ENCODE measurements around the gene PNRC2. TPM values are rescaled to one million over a fixed set of nuclear protein-coding genes. Genes with fewer than 3 reads are reported as not detected.

PNRC2 gene
- total RNA-seq, 1 experiment from 2014 or later: 59.0 TPM

Small RNA genes within 50 kb of the gene (microRNA-seq; reads per million reads assigned to microRNA genes)
- gene MIR378F: not detected

Other genes starting within 250 kb of the PNRC2 start
- 32.4 and 36.5 TPM in 2 replicates for gene ELOA, start 216.4 kb upstream of the PNRC2 start, total RNA-seq (2022)
- gene PITHD1, start 181.4 kb upstream of the PNRC2 start, total RNA-seq (2022): 30.6 and 33.0 TPM in 2 replicates
- 52.0 and 66.5 TPM in 2 replicates for gene LYPLA2, start 168.7 kb upstream of the PNRC2 start, total RNA-seq (2022)
- 76.7 and 97.9 TPM in 2 replicates for gene GALE, start 159.1 kb upstream of the PNRC2 start, total RNA-seq (2022)
- gene HMGCL, start 134.4 kb upstream of the PNRC2 start, total RNA-seq (2022): 23.1 and 27.8 TPM in 2 replicates
- gene FUCA1, start 91.5 kb upstream of the PNRC2 start, total RNA-seq (2022): 17.2 and 22.9 TPM in 2 replicates
- not detected in 2 replicates for gene CNR2, start 46.5 kb upstream of the PNRC2 start, total RNA-seq (2022)
- 113 and 121 TPM in 2 replicates for gene SRSF10, start 20.5 kb downstream of the PNRC2 start, total RNA-seq (2022)
- 0.42 and 1.0 TPM in 2 replicates for gene MYOM3, start 152.3 kb downstream of the PNRC2 start, total RNA-seq (2022)
- gene IL22RA1, start 183.3 kb downstream of the PNRC2 start, total RNA-seq (2022): 1.3 and 2.0 TPM in 2 replicates
- gene IFNLR1, start 227.5 kb downstream of the PNRC2 start, total RNA-seq (2022): 4.5 and 5.0 TPM in 2 replicates